ENCODE data around the gene ZC3H13.
"Not testable (repeated sequence)": the region's sequence is repeated elsewhere in the genome, so short reads cannot be mapped to it uniquely, and the experiment has no call there.

Gene ZC3H13

DNA sequence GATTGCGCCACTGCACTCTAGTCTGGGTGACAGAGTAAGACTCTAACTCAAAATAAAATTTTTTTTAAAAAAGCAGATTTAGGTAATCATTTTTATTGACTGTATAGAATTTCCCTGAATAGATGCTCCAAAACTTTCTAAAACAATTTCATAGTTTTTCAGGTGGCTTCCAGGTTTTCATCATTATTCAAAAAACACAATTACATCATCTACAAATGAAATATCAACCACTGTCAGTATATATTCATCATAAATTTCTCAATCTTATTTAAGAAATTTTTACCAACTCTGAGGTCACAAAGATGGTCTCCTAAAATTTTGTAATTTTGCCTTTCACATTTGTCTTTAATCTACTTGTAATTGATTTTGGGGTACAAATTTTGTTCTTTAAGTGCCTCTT, 48.1 kb downstream of the ZC3H13 start:
- no peak for DNase-seq

DNA sequence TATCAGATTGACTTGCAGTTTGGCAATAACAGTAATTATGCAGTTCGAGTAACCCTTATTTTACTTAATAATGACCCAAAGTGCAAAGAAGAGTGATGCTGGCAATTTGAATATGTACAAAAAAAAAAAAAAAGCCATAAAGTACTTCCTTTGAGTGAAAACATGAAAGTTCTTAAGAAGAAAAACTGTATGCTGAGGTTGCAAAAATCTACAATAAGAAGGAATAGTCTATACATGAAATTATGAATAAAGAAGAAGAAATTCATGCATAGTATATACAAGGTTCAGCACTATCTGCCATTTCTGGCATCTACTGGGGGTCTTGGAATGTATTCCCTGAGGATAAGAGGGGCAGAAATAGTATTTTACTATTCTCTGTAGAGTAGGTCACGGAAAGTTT, 55.9 kb downstream of the ZC3H13 start:
- DNase-seq = no peak

DNA sequence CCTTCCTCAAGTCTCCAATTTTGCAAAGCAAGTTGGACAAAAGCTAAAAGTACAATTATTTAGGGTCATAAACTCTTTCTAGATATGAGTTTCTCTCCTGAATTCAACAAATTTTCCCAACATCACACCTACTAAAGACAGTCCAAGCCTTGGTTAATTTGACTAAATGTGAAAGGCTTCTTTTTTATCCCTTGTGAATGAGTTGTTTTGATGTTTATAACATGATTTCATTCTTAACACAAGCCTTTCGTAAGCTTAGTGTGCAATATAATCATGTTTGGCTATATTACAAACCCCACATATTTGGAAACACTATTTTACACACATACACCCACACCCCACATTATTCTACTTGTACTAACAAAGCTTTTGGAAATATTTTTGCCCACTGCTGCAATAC, 57.3 kb downstream of the ZC3H13 start:
- no peak for DNase-seq

DNA sequence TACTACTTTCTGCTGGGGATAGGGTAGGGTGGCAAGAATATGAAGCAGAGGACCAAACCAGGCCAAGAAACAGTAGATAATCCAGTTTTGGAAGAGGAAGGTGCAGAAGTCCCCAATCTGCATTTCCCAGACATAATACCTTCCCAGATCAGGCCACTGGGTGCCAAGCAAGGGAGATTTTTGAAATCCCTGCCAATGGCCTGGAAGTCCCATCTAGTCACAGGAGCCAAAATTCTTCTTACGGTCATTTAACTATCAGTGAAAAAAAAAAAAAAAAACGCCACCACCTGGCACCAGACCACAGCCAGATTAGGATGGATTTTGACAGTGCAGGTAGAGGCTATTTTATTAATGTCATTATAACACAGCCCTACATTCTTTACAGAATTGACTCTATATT, 57.8 kb downstream of the ZC3H13 start:
- no peak for DNase-seq

DNA sequence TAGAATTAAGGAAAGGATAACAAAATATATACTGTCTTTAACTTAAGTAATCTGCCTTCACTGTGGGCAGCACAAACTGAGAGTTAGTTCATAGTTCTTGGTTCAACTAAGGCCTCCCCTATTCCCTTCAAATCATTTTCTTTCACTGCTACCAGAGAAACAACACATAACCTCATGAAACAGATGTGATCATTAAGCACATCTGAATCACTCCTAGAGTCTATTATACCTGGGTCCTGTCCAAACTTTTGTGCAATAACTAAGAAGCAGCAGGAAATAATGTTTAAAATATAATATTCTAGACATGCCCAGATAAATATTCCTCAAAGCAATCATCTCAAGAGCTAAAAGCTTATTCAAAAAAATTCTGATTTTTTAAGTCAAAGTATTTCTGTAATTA, 62.9 kb downstream of the ZC3H13 start:
- DNase-seq = no peak

DNA sequence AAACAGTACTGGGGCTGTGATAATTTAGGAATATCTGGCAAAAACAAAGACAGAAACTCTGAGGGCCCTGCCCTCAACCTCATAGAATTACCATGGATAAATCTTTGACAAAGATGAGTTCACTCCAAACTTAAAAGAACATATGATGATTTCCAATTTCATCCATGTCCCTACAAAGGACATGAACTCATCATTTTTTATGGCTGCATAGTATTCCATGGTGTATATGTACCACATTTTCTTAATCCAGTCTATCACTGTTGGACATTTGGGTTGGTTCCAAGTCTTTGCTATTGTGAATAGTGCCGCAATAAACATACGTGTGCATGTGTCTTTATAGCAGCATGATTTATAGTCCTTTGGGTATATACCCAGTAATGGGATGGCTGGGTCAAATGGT, 71.4 kb downstream of the ZC3H13 start:
- not testable (repeated sequence) for DNase-seq

DNA sequence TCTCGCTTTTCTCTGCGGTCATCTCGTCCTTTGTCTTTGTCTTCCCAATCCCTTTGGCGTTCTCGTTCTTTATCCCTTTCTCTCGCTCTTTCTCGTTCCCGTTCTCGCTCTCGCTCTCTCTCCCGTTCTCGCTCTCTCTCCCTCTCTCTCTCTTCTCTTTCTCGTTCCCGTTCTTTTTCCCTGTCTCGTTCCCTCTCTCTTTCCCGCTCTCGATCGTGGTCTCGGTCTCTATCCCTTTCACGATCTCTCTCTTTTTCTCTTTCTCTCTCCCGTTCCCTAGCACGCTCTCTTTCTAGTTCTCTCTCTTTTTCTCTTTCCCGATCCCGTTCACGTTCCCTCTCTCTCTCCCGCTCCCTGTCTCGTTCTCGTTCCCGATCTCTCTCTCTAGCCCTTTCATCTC, 77.2 kb downstream of the ZC3H13 start:
- no peak for DNase-seq

DNA sequence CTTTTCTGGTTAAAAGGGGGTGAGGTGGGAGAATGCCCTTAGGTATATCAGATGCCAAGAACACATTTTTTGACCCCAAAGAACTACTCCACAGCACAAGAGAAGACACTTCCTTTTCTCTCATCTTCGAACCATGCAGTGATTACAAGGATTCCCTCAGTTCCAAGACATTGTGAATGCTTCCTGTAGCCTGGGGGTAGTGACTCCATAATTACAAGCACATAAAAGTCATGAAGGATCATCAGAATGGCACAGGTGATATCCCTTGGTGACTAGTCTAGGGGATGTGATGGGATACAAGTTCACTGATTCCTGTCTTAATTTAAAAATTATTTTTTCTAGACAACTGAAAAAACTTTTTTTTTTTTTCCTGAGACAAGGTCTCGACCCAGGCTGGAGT, 78.0 kb downstream of the ZC3H13 start:
- no peak for DNase-seq

DNA sequence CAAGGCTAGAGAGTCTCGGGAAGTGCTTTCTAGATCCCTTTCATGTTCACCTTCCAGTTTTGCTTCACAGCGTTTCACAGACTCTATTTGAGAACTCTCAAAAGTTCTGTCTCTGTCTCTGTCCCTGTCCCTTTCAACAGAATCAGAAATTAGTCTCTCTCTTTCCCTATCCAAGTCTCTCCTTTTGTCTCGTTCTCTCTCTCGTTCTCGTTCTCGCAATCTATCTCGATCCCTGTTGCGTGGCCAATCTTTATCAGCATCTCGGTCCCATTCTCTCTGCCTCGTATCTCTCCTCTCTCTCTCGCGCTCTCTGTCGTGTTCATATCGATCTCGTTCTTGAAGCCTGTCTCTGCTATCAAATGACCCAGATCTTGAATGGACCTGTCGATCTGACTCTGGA, 85.0 kb downstream of the ZC3H13 start:
- DNase-seq = no peak

DNA sequence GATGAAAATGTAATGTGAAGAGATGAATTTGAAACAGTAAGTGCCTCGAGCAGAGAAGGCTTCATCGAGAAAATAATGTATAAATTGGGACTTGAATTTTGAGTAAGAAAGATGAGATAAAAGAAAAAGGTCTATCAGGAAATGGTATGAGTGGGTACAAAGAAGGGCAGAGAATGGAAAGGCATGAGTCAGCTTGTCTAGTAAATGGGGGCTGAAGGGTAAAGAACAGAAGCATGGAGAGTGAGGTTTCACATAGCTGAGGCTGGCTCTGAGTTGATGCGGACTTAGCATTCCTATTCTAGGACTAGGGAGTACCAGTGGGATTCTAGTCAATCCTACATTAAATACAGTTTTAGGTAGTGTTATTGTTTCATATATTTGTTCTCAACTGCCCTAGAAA, 85.8 kb downstream of the ZC3H13 start:
- no peak for DNase-seq

DNA sequence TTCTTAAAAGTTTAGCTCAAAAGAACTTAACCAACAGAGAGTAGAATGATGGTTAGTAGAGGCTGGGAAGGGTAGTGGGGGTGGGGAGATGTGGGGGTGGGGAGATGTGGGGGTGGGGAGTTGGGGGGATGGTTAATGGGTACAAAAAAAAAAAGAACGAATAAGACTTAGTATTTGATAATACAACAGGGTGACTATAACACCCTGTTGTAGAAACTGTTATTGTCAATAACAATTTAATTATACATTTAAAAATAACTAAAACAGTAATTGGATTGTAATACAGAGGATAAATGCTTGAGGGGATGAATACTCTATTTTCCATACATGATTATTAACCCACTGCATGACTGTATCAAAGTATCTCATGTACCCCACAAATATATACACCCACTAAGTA, 91.1 kb downstream of the ZC3H13 start:
- no peak for DNase-seq

DNA sequence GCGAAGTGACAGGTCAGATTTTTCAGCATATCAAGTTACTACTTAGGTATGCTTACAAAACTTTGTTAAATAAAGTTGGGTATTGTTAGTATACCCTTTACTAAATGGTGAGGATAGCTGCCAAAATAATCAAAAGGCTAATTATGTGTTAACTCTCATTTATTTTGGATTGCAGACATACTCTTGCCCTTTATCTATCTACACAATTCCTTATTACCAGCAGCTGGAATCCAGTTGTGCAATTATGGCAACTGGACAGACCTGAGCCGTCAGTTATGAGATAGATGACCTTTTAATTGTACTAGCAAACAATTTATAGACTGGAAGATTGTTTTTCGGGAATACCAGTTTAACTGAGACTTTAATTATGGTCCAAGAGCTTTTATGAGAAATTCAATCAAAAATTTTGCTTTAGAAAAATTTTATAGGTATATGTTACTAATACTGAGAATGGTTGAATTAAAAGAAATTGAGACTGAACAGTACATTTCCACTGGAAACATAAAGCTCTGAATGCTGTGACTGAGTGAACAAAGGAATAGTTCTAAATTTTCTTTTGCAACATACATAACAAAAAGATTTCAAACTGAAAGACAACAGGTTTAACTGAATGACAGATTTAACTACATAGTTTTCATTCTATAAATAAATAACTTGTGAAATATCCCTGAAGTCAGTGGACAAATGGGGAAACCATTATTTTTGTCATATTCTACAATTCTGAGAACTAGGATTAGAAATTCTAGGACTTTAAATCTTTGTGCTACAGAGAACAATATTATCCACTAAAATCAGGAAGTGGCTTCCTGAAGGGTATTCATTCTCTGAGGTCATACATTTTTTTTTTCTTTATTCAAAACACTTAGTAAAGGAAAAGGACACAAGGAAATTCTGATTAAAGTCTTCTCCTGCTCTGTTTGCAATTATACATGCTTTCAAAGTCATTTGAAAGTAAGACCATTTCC, 97.4 kb downstream of the ZC3H13 start:
- no peak for DNase-seq

DNA sequence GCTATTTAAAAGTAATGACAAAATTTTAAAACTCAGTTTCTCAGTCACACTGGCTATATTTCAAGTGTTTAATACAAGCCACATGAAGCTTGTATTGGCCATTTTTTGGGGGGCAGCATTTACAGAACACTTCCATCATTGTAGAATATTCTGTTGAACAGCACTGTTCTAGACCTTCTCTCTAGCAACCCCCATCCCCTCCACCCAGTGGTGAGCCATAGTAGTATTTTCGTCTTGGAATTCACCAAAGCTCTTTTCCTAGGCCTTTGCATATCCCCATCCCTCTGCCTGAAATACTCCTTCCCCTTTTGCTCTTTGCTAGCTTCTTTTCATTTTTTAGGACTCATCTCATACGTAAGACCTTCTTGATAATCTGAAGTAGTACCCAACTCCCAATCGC, 99.5 kb downstream of the ZC3H13 start:
- DNase-seq = no peak

DNA sequence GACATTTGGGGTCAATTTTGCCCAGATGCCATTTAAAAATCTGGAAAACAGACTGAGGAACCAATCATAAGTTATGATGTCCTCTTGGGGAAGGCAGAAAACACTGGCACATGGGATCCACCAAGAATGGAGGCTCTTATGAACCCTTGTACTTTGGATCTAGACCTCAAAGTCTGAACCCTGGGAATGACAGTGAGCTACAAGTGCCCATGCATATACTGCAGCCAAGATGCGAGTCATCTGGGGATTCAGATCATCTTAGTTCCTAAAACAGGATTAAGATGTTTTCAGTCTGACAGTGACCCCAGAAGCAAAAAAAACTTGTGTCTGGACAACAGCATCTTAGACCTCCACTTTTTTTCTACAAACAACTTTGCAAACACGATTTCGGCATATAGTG, 100.8 kb downstream of the ZC3H13 start:
- DNase-seq = no peak

DNA sequence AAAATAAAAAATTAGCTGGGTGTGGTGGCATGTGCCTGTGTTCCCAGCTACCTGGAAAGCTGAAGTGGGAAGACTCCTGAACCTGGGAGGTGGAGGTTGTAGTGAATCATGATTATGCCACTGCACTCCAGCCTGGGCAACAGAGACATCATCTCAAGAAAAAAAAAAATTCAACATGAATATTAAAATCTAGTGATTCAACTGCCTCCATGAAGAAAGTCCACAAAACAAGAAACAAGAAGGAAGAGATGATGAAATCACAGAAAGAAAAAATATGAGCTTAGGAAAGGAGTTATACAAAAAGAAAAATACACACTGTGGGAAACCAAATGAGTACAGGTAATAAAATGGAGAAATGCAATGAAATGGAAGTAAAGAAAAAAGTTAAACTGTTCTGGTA, 101.4 kb downstream of the ZC3H13 start:
- DNase-seq = no peak

DNA sequence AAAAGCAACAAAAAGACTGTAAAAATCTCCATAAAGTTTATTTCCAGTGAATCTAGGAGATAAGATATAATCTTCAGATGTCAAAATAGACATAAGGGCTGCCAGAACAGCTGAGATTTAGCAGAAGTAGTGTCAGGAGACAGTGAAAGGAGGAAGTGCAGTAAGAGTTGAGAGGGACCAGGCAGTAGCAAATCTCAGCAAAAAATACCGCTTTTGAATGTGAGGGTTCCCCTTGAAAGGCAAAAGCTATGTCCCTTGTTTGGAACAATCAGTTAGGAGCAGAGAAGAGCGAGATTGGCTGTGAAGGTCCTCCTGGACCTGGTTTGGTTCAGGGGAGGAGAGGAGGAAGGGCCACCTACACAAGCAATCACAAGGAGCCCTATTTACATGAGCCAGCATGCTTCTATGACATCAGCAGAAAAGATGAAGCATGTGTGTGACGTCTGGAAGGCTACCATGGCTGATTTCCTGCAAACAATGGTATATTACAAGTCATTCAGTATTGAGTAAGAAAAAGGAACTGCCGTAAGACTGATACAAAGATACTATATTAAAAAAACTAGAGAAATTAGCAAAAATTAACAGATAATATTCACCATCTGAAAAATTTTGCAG, 102.1 kb downstream of the ZC3H13 start:
- no peak for DNase-seq

DNA sequence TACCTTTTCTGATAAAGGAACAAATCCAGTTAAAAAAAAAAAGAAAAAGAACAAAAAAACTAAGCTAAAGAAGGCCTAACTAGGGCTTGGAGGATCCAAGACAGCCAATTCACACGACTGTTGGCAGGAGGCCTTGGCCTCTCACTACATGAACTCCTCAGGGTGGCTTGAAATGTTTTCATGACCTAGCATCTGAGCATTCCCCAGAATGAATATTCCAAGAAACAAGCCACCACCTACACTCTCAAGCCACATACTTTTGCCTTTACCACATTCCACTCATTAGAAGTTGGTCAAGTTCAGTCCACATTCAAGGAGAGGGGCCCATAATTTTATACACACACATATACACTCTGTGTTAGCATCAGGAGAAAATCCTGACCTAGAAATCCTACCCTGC, 103.4 kb downstream of the ZC3H13 start:
- DNase-seq = no peak

DNA sequence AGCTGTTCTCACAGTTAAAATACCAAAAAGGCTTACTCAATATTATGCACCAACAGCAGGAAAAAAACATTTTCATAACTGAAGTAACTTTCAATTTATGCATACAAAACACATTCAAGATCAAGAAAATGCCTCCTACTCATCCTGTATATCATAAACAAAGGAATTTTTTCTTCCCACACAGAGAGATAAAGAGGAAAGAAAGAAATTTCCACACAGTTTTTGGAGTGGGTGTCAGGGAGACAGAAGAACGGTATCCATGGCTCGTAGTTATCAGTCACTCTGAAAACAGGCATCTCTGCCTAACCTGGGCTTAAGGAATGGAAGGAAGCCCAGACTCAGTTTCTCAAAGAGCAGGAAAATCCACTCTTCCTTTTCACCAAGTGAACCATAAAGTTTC, 108.6 kb downstream of the ZC3H13 start:
- DNase-seq = no peak

DNA sequence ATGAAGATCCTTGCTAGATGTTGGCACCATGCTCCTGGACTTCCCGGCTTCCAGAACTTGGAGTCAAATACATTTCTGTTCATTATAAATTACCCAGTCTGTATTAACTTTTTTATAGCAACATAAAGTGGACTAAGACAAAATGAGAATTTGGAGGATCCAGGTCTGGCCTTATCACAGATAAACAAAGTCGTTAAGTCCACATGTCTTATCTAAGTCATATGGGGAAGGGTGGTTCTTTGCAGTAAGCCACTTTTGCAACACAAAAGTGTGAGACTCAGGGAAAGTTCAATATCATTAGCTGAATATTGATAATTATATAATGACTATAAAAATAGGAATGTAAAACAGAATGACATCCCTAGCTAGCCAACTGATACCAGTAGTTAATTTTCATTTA, 109.4 kb downstream of the ZC3H13 start:
- DNase-seq = no peak

DNA sequence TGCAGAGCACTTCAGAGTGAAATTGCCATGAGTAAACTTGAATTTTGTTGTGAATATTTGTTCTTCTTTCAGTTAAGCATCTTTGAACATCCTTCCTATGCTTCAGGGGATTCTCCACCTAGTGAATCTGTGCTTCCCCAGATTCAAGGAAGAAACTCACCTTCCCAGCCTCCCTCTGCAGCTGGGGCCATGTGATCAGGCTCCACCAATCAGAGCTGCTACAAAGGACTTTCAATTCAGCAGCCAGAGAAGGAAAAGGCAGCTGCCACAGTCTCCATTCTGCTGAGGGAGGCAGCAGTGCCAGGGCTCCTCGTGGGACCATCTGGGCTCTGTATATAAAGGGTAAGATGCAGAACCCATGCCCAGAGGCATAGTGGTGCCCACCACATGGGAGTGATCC, 111.3 kb downstream of the ZC3H13 start:
- no peak for DNase-seq

DNA sequence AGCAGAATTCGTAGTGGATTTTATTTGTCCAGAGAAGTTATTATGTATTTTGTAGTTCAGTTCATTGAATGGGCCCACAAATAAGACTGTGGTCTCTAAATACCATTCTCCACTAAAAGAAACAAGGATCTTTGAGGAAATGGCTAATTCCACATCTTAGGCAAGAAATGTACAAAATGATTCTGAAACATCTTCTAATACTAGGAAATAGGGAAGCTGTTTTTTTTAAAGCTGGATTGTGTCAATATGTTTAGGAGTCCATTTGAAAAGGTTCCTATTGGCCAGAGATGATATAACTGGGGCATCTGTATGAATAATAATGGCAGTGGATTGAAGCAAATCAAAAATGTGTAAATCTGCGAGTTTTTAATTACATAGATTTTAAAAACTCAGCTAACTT, 112.5 kb downstream of the ZC3H13 start:
- no peak for DNase-seq

DNA sequence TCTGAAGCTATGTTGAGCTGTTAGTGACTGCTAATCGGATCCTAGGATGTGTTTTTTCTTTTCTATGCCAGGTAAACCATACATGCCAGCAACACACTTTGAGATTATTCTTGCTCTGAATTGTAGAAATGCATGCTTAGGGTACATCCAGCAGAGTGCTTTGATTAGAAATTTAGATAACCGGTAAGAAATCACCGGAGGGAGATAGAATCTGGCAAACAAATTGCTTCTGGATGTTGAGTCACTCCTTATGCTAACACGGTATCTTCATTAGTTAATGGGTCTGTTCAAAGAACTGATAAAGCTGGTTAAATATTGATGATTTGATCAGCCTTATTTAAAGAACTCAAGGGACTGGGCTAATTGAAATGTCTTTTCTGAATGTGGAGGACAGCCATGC, 115.9 kb downstream of the ZC3H13 start:
- DNase-seq = no peak

DNA sequence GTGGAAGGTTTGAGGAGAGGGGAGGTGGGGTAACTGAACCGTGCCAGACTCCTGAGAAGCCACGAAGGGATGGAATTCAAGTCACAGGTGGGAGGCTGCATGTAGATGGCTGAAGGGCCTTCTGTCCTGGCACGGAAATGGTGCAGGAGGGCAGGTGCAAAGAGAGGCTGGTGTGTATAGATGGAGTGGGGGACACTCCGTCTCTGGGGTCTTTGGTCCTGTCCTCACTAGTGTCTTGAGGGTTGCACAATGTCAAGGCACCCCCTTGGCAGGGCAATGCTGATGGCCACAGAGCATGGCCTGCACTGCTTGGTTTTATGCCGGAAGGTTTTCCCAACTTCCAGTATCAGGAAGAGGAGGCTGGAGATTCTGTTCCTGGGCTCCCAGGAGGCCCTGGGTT, 118.3 kb downstream of the ZC3H13 start:
- DNase-seq = no peak

DNA sequence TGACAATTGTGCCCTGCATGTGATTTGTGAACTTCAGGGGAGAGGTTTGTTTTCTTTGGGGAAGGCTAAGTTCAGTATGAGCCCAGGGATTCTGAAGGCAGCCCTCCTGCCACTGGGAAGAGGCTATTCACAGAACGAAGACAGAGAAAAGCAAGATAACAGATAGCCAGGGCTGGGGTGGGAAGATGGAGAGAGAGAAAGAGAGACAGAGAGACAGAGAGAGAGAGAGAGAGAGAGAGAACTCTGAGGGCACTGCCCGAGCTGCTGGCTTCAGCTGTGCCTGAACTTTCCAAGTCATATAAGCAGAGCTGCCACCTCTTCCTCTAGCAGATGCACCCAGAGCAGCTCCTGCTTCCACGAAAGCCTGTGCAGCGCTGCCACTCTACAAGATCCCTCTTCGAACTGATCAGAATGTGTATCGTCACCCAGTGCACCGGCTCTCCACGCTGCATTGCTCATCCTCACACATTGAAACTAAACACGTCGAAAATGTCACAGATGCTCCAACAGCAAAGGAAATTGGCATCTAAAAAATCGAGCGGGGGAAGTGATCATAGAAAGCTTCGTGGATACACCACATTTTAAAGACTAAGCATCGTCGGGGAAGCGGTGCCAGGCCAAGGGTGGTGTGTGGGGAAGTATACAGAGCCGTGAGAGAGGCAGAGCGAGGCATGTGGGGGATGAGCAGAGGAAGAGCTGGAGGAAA, 119.2 kb downstream of the ZC3H13 start:
- DNase-seq = no peak
